ENCODE data around the gene NOTCH2.

NOTCH2 gene

DNA sequence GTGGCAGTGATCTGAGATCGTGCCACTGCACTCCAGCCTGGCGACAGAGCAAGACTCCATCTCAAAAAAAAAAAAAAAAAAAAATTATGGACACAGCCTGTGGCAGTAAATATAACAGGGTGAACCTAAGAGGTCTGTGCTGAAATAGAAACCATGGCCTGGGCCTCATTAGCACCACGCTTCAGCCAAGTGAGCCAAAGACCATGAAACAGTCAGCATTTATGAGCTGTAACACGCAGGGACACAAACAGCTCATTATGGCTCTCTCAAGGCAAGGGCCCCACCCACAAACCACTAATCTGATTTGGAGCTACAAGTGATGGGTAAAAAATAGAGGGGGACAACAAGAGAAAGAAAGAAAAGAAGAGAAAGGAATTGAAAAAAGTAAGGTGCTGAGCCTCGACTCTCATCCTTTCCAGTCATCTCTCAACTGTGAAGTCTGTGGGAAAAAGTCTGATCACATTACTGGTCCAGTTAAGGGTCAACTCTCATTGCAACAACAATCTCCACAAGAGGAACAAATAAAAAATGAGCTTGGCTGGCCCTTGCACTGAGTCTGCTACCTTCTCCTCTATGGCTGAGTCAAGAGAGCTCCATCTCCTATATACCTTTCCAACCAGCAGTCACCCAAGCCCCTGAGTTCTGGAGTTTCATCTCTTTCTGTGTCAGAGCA is 93.7 kb downstream of the NOTCH2 start:
- peak in 3 of 56 donors; percentile 2 for DNase-seq

DNA sequence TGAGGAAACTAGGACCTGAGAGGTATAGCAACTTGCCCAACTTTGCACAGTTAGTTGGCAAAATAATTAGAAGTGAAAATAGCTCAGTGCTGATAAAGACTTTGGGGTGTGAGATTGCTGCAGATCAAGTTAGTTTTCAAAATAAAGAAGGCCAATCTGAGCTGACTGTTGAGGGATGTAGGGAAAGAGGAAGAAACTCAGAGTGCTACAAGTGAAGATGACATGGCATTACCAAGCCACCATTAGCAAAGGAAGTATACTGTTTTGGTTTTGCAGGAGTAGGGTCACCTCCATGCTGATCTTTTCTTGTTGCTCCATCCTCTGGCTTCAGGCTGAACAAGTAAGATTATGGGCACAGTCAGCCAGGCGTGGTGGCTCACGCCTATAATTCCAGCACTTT is 94.5 kb downstream of the NOTCH2 start:
- no peak for DNase-seq

GRCh38 chr1:119974013-119974412 is 95.4 kb downstream of the NOTCH2 start:
- DNase-seq: no peak

GRCh38 chr1:119971710-119972570 is 97.5 kb downstream of the NOTCH2 start:
- DNase-seq: no peak

- no peak for DNase-seq
Observed at GRCh38 chr1:119968601-119969000, 100.9 kb downstream of the NOTCH2 start.

DNA sequence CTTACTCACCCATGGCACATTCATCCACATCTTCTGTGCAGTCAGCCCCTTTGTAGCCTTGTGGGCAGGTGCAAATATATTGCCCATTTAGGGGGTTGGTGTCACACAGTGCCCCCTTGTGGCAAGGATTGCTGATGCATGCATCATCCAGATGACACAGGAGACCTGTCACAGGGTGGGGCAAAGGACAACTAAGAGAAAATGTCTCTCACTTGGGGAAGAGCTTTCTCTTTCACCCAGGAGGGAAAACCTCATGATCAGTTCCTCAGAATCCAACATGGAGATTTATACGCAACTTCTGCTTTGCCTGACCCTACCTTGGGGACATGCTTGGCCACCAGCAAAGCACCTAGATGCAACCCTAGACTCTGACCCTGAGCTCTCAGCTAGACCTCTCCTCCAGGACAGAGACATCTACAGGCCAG is 101.4 kb downstream of the NOTCH2 start:
- peak in 15 of 56 donors; percentile 1 to 59 (median 10) for DNase-seq

DNA sequence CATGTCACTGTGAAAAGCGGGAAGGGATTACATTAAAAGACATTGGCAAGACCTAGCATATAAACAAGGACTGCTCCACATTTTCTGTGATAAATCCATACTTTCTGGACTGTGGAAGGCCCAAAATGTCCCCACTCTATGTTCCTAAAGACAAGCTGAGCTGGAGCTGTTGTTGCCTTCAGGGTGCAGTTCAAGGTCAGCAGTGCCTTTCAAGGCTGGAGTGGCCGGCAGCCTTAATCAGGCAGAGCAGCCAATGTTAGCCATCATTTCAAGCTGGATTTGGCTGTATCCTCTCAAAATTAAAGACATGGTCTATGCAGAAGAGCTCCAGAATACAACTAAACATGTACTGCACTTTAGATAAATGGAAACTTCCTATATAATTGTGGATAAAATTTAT is 102.8 kb downstream of the NOTCH2 start:
- no peak for DNase-seq

DNA sequence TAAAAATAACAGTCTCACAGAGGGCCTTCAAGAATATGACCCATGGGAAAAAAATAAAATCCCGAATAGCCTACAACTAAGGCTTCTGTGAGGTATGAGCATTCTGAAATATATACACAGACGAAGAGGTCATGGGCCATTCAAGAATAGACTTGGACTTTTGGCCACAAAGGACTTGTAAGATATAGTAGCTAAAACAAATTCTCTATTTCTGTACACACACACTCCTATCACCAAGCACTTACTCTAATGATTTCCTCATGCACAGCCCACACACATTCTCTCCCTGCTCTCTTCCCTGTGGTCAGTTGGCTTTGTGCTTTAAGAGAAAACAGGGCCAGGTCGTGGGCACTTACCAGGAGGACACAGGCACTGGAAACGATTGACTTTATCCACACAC is 103.4 kb downstream of the NOTCH2 start:
- no peak for DNase-seq

DNA sequence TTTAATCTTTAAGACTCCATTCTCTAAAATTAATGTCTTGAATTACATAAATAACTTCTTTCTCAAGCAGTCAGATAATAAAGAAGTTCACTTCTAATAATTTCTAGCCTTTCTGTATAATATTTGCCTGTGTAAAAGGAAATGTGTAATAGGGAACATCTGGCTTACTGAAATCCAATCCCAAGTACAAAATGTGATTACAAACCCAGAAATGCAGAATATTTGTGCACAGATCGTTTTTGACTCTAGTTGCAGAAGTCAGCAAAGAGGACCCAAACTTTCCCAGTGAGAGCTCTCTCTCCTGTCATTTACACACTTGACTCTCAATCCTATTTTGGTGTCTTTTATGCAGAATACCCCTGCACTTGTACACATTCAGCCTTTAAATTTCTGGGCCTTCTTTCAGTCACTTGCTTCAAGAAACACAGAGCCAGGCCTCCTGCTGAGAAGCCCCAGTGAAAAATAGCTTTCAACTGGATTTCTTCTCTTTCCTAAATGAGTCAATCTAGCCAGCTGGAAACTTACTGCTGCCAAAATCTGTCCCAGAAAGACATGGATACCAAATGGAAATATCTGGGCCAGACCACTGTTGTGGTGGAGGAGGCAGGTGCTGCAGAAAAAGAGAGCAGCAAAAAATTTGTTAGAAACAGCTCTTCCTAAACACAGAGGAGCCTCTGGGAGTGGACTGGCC is 104.6 kb downstream of the NOTCH2 start:
- peak in 18 of 56 donors; percentile 3 to 53 (median 24) for DNase-seq

GRCh38 chr1:119962296-119962968 is 107.0 kb downstream of the NOTCH2 start:
- DNase-seq: peak in 1 of 56 donors; percentile 6

DNA sequence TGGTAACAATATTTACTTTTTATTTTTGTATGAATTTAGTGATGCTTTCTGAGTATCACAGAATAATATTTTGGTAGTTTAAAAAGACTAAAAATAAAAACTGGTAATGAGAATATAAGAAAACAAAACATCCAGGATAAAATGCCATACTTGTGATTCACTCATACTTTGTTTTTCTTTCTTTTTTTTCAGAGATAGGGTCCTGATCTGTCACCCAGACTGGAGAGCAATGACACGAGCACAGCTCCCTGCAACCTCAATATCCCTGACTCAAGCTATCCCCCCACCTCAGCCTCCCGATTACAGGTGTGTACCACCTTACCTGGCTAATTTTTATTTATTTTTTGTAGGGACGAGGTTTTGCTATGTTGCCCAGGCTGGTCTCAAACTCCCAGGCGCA is 109.0 kb downstream of the NOTCH2 start:
- no peak for DNase-seq

DNA sequence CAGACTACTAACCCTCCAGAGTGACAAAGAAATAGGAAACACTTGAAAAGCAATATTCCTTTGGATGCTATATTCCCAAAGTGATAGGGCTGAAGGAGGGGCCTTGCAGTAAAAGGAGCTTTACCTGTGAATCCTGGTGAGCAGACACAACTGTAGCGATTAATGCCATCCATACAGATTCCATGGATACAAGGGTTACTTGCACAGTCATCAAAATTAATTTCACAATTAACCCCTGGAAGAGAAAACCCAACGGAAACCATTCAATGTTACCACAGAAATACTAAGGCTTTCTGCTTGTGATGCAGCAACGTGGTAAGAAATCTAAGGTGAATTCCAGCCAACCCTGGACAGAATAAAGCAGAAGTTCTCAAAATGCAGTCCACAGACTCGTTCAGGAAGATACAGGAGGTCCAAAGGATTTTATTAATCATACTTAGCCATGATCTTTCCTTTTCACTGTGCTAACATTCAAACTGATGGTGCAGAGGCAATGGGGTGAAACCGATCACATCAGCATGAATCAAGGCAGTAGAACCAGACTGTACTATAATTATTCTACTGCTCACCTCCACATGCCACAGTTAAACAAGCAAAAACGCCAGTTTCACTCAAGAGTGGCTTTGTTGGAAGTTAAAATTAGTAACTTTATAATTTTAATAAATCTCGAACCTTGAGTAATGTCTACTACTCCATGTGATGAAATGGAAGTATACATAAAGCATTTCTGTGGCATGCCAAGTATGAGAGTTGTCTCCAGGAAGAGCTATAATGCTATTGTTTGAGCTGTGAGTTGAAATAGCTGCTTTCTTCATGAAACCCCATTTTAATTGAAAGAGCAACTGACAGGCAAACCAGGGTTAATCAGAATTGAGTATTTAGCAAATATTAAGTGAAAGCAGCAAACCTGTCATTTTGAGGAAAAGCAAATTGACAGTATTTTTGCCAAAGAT is 109.9 kb downstream of the NOTCH2 start:
- DNase-seq: no peak

GRCh38 chr1:119958223-119958622 is 111.2 kb downstream of the NOTCH2 start:
- DNase-seq: no peak

- no peak for DNase-seq
Observed at GRCh38 chr1:119956306-119956705, 113.2 kb downstream of the NOTCH2 start.

GRCh38 chr1:119954476-119955422 is 114.7 kb downstream of the NOTCH2 start:
- no peak for DNase-seq

DNA sequence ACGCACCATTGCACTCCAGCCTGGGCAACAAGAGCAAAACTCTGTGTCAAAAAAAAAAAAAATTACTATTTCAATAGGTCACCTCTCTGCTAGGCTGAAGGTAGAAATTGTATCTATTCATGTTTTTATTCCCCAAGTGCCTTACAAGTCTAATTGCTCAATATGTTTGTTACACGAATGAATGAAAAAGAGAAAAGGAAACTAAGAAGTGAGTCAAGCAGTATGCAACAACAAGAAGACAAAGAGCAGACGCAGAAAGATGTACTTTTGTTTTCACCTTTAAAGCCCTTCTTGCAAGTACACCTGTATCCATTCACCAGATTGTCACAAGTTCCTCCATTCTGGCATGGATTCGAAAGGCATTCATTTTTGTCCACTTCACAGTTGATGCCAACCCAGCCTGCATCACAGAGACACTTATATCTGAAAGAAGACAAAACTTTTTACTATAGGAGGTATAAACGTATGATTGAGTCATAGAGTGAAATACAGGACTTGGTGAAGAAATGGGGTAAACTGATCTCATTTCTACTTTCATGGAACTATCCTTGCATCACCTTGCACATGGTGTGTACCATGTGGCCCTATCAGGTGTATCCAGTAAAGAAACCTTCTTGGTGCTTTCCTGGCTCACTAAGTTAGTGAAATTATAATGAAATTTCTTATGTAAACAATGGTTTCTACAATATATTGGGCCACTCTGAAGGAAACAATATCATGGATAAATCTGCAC is 116.0 kb downstream of the NOTCH2 start:
- DNase-seq: no peak

DNA sequence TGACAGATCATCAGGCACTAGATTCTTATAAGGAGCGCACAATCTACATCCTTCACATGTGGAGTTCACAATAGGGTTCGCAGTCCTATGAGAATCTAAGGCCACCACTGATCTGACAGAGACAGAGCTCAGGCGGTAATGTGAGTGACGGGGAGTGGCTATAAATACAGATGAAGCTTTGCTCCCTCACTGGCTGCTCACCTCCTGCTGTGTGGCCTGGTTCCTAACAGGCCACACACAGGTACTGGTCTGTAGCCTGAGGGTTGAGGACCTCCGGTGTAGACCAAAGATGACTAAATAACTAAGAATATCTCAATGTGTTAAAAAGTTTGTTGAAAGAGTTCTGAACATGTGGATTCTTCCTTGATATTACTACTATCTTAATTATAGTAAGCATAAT is 117.0 kb downstream of the NOTCH2 start:
- DNase-seq: no peak
